ENCODE data around the gene YKT6.

DNA sequence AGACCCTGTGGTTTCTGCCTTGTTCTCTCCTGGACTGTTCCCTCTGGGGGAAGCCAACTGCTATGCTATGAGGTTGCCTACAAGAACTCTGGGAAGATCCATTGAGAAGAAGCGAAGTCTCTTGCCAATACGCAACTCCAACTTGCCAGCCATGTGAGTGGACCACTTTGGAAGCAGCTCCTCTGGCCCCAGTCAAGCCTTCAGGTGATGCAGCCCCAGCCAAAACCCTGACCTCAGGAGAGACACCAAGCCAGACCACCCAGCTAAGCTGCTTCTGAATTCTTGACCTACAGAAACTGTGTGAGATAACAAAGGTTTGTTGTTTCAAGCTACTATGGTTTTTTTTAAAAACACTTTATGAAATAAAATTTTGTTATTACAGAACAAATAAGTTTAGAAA, 39.4 kb upstream of the YKT6 start:
- TF ChIP-seq, protein P1, sequence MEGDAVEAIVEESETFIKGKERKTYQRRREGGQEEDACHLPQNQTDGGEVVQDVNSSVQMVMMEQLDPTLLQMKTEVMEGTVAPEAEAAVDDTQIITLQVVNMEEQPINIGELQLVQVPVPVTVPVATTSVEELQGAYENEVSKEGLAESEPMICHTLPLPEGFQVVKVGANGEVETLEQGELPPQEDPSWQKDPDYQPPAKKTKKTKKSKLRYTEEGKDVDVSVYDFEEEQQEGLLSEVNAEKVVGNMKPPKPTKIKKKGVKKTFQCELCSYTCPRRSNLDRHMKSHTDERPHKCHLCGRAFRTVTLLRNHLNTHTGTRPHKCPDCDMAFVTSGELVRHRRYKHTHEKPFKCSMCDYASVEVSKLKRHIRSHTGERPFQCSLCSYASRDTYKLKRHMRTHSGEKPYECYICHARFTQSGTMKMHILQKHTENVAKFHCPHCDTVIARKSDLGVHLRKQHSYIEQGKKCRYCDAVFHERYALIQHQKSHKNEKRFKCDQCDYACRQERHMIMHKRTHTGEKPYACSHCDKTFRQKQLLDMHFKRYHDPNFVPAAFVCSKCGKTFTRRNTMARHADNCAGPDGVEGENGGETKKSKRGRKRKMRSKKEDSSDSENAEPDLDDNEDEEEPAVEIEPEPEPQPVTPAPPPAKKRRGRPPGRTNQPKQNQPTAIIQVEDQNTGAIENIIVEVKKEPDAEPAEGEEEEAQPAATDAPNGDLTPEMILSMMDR (conservative IDR thresholded peaks at IDR 0.05) = no peak
- no peak for TF ChIP-seq EZH2 (IDR thresholded peaks at IDR 0.05; ENCODE audit: low read depth)

Data from PC-9 (cell line).